NCI-H146 (cell line): ENCODE measurements around the gene OR6C68.
"Not testable (repeated sequence)": the region's sequence is repeated elsewhere in the genome, so short reads cannot be mapped to it uniquely, and the experiment has no call there.

Experiments used
- DNase-seq: peaks from one replicate; lab custom pipeline; 2025; lab: John Stamatoyannopoulos, UW

OR6C68 gene

GRCh38 chr12:55492078-55492477, at the start of gene OR6C68:
TSS of gene OR6C68 (plus strand) at chr12:55492378. CDS start at chr12:55492378, 0 bp downstream.
- DNase-seq: no peak

GRCh38 chr12:55443776-55444175, 48.4 kb upstream of the OR6C68 start, which contains the start of gene OR6C2:
TSS of gene OR6C2 (plus strand) at chr12:55444076. CDS start at chr12:55452214, 8,138 bp downstream.
- no peak for DNase-seq

GRCh38 chr12:55445357-55445756, 46.8 kb upstream of the OR6C68 start:
- DNase-seq: no peak

- no peak for DNase-seq
These were observed 45.9 kb upstream of the OR6C68 start for GRCh38 chr12:55446326-55446725.

GRCh38 chr12:55448825-55449224, 43.4 kb upstream of the OR6C68 start:
- DNase-seq: no peak

- not testable (repeated sequence) for DNase-seq
These were observed 27.3 kb upstream of the OR6C68 start for GRCh38 chr12:55464926-55465325.

- no peak for DNase-seq
These were observed 24.3 kb upstream of the OR6C68 start for GRCh38 chr12:55467836-55468235.

GRCh38 chr12:55469291-55469690, 22.9 kb upstream of the OR6C68 start:
- DNase-seq: no peak

GRCh38 chr12:55470088-55470829, 21.9 kb upstream of the OR6C68 start, which contains the start of gene OR6C70:
TSS of gene OR6C70 (minus strand) at chr12:55470138. CDS start at chr12:55470138, 0 bp downstream.
- no peak for DNase-seq

- no peak for DNase-seq
These were observed 19.9 kb upstream of the OR6C68 start for GRCh38 chr12:55472264-55472663.

- DNase-seq: not testable (repeated sequence)
These were observed 13.0 kb upstream of the OR6C68 start for GRCh38 chr12:55479136-55479535.

GRCh38 chr12:55484284-55484683, 7.9 kb upstream of the OR6C68 start:
- DNase-seq: not testable (repeated sequence)

GRCh38 chr12:55495490-55495889, 3.3 kb downstream of the OR6C68 start:
- DNase-seq: no peak

GRCh38 chr12:55499231-55499630, 7.1 kb downstream of the OR6C68 start:
- DNase-seq: no peak

GRCh38 chr12:55499810-55500252, 7.7 kb downstream of the OR6C68 start:
- DNase-seq: no peak

- DNase-seq: no peak
These were observed 9.4 kb downstream of the OR6C68 start for GRCh38 chr12:55501601-55502000.

- DNase-seq: no peak
These were observed 23.5 kb downstream of the OR6C68 start for GRCh38 chr12:55515696-55516095.

GRCh38 chr12:55516391-55516790, 24.2 kb downstream of the OR6C68 start:
- DNase-seq: no peak
